Sigmoid colon (tissue), 7 donors: ENCODE results near the gene GOLGA8J. TPM values are rescaled to one million over a fixed set of nuclear protein-coding genes. Genes with fewer than 3 reads are reported as not detected.
"Not testable (repeated sequence)": the region's sequence is repeated elsewhere in the genome, so short reads cannot be mapped to it uniquely, and the experiment has no call there.

ENCODE experiments used
- DNase-seq: peaks from one replicate; pipeline ENCODE4 v3.0.0-alpha.2; 2019
- H3K27ac ChIP-seq, 4 donors: fragments of 200-600 bp; sonication (generic); one replicate each; pipeline ENCODE4 v1.5.1; 2016 to 2019; ENCODE audit warnings: mild to moderate bottlenecking in 1 of 4
- H3K27me3 ChIP-seq, 3 donors: fragments of 200-600 bp; sonication (generic); one replicate each; pipeline ENCODE4 v1.5.1; 2019; ENCODE audit warnings: mild to moderate bottlenecking in 1 of 3
- H3K36me3 ChIP-seq, 4 donors: fragments of 200-600 bp; sonication (generic); one replicate each; pipeline ENCODE4 v1.5.1; 2016 to 2019
- H3K4me1 ChIP-seq, 4 donors: fragments of 200-600 bp; sonication (generic); one replicate each; pipeline ENCODE4 v1.5.1; 2017 to 2019
- H3K4me3 ChIP-seq, 4 donors: fragments of 200-600 bp; sonication (generic); one replicate each; pipeline ENCODE4 v1.5.1; 2017 to 2019; ENCODE audit warnings: mild to moderate bottlenecking in 2 of 4, moderate library complexity in 1 of 4
- H3K9me3 ChIP-seq, 4 donors: fragments of 200-600 bp in 3 of 4; sonication (generic) in 3 of 4; one replicate each; pipeline versions ENCODE4 v1.5.1 to v1.6.1; 2013 to 2019
- WGBS, 2 donors: extraction: QIAGEN DNeasy Blood & Tissue Kit; methylation state at CpG; one replicate each; pipeline ENCODE4 v1.1.7; 2013; 5-methylcytosine and 5-hydroxymethylcytosine counted together
- intact Hi-C: fragments of 100-400 bp; cut with DNase I; formaldehyde crosslinking; loops from one replicate; pipeline ENCODE4 v1.15.1; 2023
- polyA plus RNA-seq, 3 donors: library from polyadenylated mRNA; stranded (reverse); fragments of 200-250 nt; gene quantifications; one replicate each; pipeline ENCODE4 v1.2.3, GENCODE V29; 2013
- small RNA-seq, 3 donors: library from RNA; depleted of rRNA; stranded (forward); fragments of <200 nt; gene quantifications; one replicate each; pipeline ENCODE3, GENCODE V24; 2016
- total RNA-seq, 4 donors: library from RNA; depleted of rRNA; stranded (reverse); fragments of >200 nt; gene quantifications; one replicate each; pipeline ENCODE4 v1.1.0, GENCODE V29; 2016
- donor health status: healthy with polysubstance abuse.
- donor health status: Bipolar disorder and iron deficiency.
- donor health status: healthy.

GOLGA8J gene
- total and polyA plus RNA-seq, 7 donors: 0.54 TPM; not detected in 6

- H3K27me3 ChIP-seq, H3K36me3 ChIP-seq, H3K27ac ChIP-seq, H3K4me3 ChIP-seq, intact Hi-C loops, H3K9me3 ChIP-seq, DNase-seq, H3K4me1 ChIP-seq: not testable (repeated sequence)
- WGBS, 2 donors: no CpG with 5 or more reads among the region's 12 CpGs
Measured at GRCh38 chr15:30102890-30103289, 20.1 kb downstream of the GOLGA8J start.

GRCh38 chr15:30103941-30104507, 21.3 kb downstream of the GOLGA8J start:
- H3K9me3 ChIP-seq, DNase-seq, H3K27me3 ChIP-seq, H3K36me3 ChIP-seq, H3K4me1 ChIP-seq, H3K27ac ChIP-seq, intact Hi-C loops: not testable (repeated sequence)
- WGBS, 2 donors: 1 to 3% methylated on average over 23 to 24 of the region's 42 CpGs
- peak overlapping the region in 1 of 4 donors; percentile 22 for H3K4me3 ChIP-seq

GRCh38 chr15:30110591-30110990, 27.8 kb downstream of the GOLGA8J start:
- intact Hi-C loops, DNase-seq, H3K9me3 ChIP-seq, H3K4me1 ChIP-seq, H3K36me3 ChIP-seq, H3K27me3 ChIP-seq, H3K27ac ChIP-seq, H3K4me3 ChIP-seq: not testable (repeated sequence)
- WGBS, 2 donors: no CpG with 5 or more reads among the region's 4 CpGs

GRCh38 chr15:30130066-30130465, 47.3 kb downstream of the GOLGA8J start:
- intact Hi-C loops, H3K4me1 ChIP-seq: not testable (repeated sequence)
- 0 to 8% methylated on average over 1 of the region's 2 CpGs for WGBS, 2 donors

GRCh38 chr15:30134751-30135150, 52.0 kb downstream of the GOLGA8J start, which contains the start of gene GOLGA8T:
Gene GOLGA8T, plus strand, starts transcription at chr15:30135051. Its CDS starts 98 bp downstream, at chr15:30135149.
- DNase-seq, H3K27me3 ChIP-seq, H3K4me1 ChIP-seq, H3K4me3 ChIP-seq, intact Hi-C loops, H3K9me3 ChIP-seq, H3K27ac ChIP-seq, H3K36me3 ChIP-seq: not testable (repeated sequence)
- no CpG with 5 or more reads among the region's 7 CpGs for WGBS, 2 donors

More at GRCh38 chr15:30130066-30130465, 47.3 kb downstream of the GOLGA8J start:
- H3K27me3 ChIP-seq, DNase-seq, H3K27ac ChIP-seq, H3K9me3 ChIP-seq, H3K36me3 ChIP-seq, H3K4me3 ChIP-seq: not testable (repeated sequence)

Small RNAs within 50 kb of the gene (small RNA-seq; reads per million reads assigned to genes)
- gene RF00096 (0 reads per million in 3 donors), gene RN7SL673P (0 reads per million in 3 donors)

Other genes starting within 250 kb of the GOLGA8J start
- under 1 TPM in 1 of 4 donors, not detected in 3; 0.49 TPM for gene GOLGA8T, start 52.1 kb downstream of the GOLGA8J start, total RNA-seq
- gene GOLGA8T, start 52.1 kb downstream of the GOLGA8J start, polyA plus RNA-seq: under 1 TPM in 1 of 3 donors, not detected in 2; 0.12 TPM